Measurements from ENCODE around the gene NNT.
"Not testable (repeated sequence)": the region's sequence is repeated elsewhere in the genome, so short reads cannot be mapped to it uniquely, and the experiment has no call there.

NNT gene

DNA sequence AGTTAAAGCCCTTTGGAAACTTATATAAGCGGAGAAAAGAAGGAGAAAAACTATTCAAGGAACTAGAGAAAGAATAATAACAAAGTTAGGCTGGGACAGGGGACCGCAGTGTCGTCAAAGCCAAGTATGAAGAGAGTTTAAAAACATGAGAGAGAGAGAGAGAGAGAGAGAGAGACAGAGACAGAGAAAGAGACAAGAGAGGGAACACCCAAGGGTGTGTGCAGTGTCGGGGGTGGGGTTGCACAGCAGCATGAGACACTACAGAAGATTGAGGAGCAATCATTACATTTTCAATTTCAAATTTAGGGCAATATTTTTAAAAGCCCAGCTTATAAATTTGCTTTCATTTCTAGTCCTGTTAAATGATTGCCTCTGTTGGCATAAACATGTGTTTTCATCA is 74.3 kb downstream of the NNT start:
- Mint-ChIP-seq H3K9me3 (no peaks in the 10 kb centered on the region), H3K4me1 (no peaks in the 10 kb centered on the region), H3K36me3 (peaks cover 17% of the 10 kb centered on the region), H3K27ac (no peak overlapping the region), H3K27me3 (no peaks in the 10 kb centered on the region), H3K4me3 (no peak overlapping the region)
- no peak for DNase-seq (ENCODE audit: low spot score in 2 of 2)
- no peak for ATAC-seq (ENCODE audit: low read depth)

DNA sequence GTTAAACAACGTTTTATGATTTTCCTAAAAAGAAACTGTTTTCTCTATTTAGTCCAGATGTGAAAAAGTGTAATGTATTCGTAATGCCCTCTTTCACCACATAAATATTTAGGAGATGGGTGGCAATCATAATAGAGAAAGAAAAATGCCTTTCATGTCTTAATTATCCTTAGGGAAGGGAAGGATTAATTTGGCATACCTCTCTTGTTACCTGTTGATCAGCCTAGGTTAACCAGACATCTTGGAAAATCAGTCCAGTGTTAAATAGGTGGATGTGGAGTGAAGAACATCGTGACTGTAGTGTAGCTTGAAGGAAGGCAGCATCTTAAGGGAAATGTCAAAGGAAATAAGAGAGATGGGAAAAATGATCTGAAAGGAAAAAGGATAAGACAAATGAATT is 76.2 kb downstream of the NNT start:
- no peaks in the 10 kb centered on the region for H3K4me1 Mint-ChIP-seq
- H3K4me3 Mint-ChIP-seq: no peak overlapping the region
- peaks cover 22% of the 10 kb centered on the region for H3K36me3 Mint-ChIP-seq
- no peak for DNase-seq (ENCODE audit: low spot score in 2 of 2)
- no peak for ATAC-seq (ENCODE audit: low read depth)
- no peaks in the 10 kb centered on the region for H3K27me3 Mint-ChIP-seq
- no peaks in the 10 kb centered on the region for H3K9me3 Mint-ChIP-seq
- no peak overlapping the region for H3K27ac Mint-ChIP-seq

DNA sequence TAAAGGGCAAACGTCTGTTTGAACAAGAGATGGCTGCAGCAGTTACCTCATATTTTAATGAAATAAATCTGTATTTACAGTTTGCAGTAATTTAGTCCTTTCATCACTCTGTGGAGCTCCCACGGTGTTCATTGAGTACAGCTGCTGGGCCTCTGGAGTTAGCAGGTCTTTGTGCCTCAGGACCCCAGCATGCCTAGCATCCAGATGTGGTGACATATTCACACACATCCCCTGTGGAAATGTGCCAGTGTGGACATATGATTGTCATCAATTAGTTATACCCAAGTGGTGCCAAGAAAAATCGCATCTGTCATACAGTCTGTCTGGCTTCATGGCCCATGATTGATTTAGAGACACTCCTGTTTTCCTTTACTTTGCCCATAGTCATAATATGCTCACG is 77.3 kb downstream of the NNT start:
- H3K4me3 Mint-ChIP-seq: no peak overlapping the region
- H3K36me3 Mint-ChIP-seq: peaks cover 25% of the 10 kb centered on the region
- H3K4me1 Mint-ChIP-seq: no peaks in the 10 kb centered on the region
- H3K27me3 Mint-ChIP-seq: no peaks in the 10 kb centered on the region
- no peak for ATAC-seq (ENCODE audit: low read depth)
- H3K27ac Mint-ChIP-seq: no peak overlapping the region
- DNase-seq (ENCODE audit: low spot score in 2 of 2): no peak
- H3K9me3 Mint-ChIP-seq: no peaks in the 10 kb centered on the region

- Mint-ChIP-seq H3K36me3 (peaks cover 31% of the 10 kb centered on the region), H3K4me1 (no peaks in the 10 kb centered on the region), H3K27ac (no peak overlapping the region), H3K4me3 (no peak overlapping the region), H3K9me3 (no peaks in the 10 kb centered on the region), H3K27me3 (no peaks in the 10 kb centered on the region)
- ATAC-seq (ENCODE audit: low read depth) (no peak), DNase-seq (ENCODE audit: low spot score in 2 of 2) (no peak)
Observed at GRCh38 chr5:43683884-43684471, 81.0 kb downstream of the NNT start.

- H3K9me3 Mint-ChIP-seq: no peaks in the 10 kb centered on the region
- no peaks in the 10 kb centered on the region for H3K4me1 Mint-ChIP-seq
- H3K36me3 Mint-ChIP-seq: peaks cover 37% of the 10 kb centered on the region
- H3K27me3 Mint-ChIP-seq: no peaks in the 10 kb centered on the region
- ATAC-seq (ENCODE audit: low read depth): no peak
- H3K27ac Mint-ChIP-seq: no peak overlapping the region
- no peak overlapping the region for H3K4me3 Mint-ChIP-seq
- no peak for DNase-seq (ENCODE audit: low spot score in 2 of 2)
Observed at GRCh38 chr5:43685252-43685950, 82.4 kb downstream of the NNT start.

- no peak for ATAC-seq (ENCODE audit: low read depth)
- Mint-ChIP-seq H3K9me3 (no peaks in the 10 kb centered on the region), H3K36me3 (peaks cover 36% of the 10 kb centered on the region), H3K27me3 (no peaks in the 10 kb centered on the region), H3K4me1 (no peaks in the 10 kb centered on the region), H3K4me3 (no peak overlapping the region), H3K27ac (no peak overlapping the region)
- no peak for DNase-seq (ENCODE audit: low spot score in 2 of 2)
Observed at GRCh38 chr5:43687275-43687674, 84.3 kb downstream of the NNT start.

DNA sequence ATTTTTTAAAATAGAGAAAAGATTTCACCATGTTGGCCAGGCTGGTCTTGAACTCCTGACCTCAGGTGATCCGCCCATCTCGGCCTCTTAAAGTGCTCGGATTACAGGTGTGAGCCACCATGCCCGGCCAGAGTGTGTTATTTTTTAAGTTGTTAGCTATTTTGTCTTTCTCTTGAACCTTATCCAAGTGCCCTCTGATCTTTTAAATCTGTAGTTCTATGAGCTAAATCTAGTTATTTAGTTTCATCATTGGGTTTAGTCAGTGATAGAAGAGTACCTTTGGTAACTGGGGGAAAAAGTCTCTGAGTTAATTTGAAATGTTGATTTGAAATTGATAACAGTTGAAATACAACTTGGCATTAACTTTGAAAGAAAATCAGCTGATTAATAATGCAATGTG is 88.3 kb downstream of the NNT start:
- peaks cover 17% of the 10 kb centered on the region for H3K9me3 Mint-ChIP-seq
- no peak for DNase-seq (ENCODE audit: low spot score in 2 of 2)
- H3K36me3 Mint-ChIP-seq: peaks cover 55% of the 10 kb centered on the region
- no peaks in the 10 kb centered on the region for H3K27me3 Mint-ChIP-seq
- no peak overlapping the region for H3K27ac Mint-ChIP-seq
- H3K4me3 Mint-ChIP-seq: no peak overlapping the region
- no peak for ATAC-seq (ENCODE audit: low read depth)
- peaks cover 2% of the 10 kb centered on the region for H3K4me1 Mint-ChIP-seq

DNA sequence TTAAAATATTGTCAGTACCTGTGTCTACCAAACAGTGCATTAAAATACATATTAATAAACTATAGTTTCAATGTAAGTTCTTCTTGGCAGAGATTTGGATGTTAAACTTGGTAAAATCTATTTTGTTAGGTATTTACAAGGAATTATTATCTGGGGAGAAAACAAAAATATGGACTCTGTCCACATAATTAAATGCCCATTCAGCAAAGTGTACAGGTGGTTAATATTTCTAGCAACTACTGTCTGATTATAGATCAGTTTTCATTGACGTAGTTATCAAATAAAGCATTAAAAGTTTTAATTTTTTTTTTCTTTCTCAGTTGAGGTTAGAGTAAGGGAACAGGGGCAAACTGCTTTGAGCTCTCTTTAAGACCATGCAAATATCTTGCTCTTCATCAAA is 88.9 kb downstream of the NNT start:
- Mint-ChIP-seq H3K27ac (no peak overlapping the region), H3K4me1 (peaks cover 2% of the 10 kb centered on the region), H3K36me3 (peaks cover 55% of the 10 kb centered on the region), H3K4me3 (no peak overlapping the region), H3K9me3 (peaks cover 17% of the 10 kb centered on the region), H3K27me3 (no peaks in the 10 kb centered on the region)
- DNase-seq (ENCODE audit: low spot score in 2 of 2) (no peak), ATAC-seq (ENCODE audit: low read depth) (no peak)

DNA sequence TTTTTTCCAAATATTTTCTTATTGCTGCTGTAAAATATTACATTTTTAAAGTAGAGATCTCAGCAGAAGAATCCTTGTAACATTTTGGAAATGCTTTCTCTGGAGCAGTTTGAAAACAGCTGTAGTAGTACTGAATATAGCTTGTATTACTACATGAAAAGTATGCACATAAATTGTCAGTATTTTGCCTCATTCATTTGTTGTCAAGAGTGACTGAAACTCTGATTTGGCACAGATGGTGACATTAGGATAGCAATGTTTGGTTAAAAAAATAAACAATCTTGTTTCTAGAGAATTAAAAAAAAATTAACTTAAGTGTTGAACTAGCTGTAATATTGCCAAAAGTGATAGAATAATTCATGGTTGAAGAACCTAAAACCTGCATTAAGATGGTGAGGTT is 90.4 kb downstream of the NNT start:
- DNase-seq (ENCODE audit: low spot score in 2 of 2): no peak
- Mint-ChIP-seq H3K4me3 (no peak overlapping the region), H3K36me3 (peaks cover 60% of the 10 kb centered on the region), H3K27me3 (no peaks in the 10 kb centered on the region), H3K9me3 (peaks cover 17% of the 10 kb centered on the region), H3K27ac (no peak overlapping the region), H3K4me1 (peaks cover 2% of the 10 kb centered on the region)
- ATAC-seq (ENCODE audit: low read depth): no peak

DNA sequence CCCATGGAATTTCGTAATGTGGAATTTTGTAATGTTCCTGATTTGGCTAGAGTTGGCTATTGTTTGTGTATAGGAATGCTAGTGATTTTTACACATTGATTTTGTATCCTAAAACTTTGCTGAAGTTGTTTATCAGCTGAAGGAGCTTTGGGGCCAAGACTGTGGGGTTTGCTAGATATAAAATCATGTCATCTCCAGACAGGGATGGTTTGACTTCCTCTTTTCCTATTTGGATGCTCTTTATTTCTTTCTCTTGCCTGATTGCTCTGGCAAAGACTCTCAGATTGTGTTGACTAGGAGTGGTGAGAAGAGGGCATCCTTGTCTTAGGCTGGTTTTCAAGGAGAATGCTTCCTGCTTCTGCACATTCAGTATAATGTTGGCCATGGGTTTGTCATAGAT is 91.0 kb downstream of the NNT start:
- H3K36me3 Mint-ChIP-seq: peaks cover 59% of the 10 kb centered on the region
- H3K4me1 Mint-ChIP-seq: peaks cover 2% of the 10 kb centered on the region
- no peak overlapping the region for H3K4me3 Mint-ChIP-seq
- no peak overlapping the region for H3K27ac Mint-ChIP-seq
- peaks cover 17% of the 10 kb centered on the region for H3K9me3 Mint-ChIP-seq
- no peaks in the 10 kb centered on the region for H3K27me3 Mint-ChIP-seq
- ATAC-seq (ENCODE audit: low read depth) (no peak), DNase-seq (ENCODE audit: low spot score in 2 of 2) (no peak)

GRCh38 chr5:43696444-43696843 is 93.5 kb downstream of the NNT start:
- H3K27me3 Mint-ChIP-seq; H3K4me3 Mint-ChIP-seq; H3K27ac Mint-ChIP-seq; ATAC-seq (ENCODE audit: low read depth); DNase-seq (ENCODE audit: low spot score in 2 of 2); H3K4me1 Mint-ChIP-seq: not testable (repeated sequence)
- Mint-ChIP-seq H3K36me3 (peaks cover 57% of the 10 kb centered on the region), H3K9me3 (peaks cover 17% of the 10 kb centered on the region)

GRCh38 chr5:43699910-43700309 is 96.9 kb downstream of the NNT start:
- Mint-ChIP-seq H3K27me3 (no peaks in the 10 kb centered on the region), H3K36me3 (peaks cover 56% of the 10 kb centered on the region), H3K27ac (no peak overlapping the region), H3K9me3 (peaks cover 8% of the 10 kb centered on the region), H3K4me3 (no peak overlapping the region), H3K4me1 (no peaks in the 10 kb centered on the region)
- DNase-seq (ENCODE audit: low spot score in 2 of 2) (no peak), ATAC-seq (ENCODE audit: low read depth) (no peak)

DNA sequence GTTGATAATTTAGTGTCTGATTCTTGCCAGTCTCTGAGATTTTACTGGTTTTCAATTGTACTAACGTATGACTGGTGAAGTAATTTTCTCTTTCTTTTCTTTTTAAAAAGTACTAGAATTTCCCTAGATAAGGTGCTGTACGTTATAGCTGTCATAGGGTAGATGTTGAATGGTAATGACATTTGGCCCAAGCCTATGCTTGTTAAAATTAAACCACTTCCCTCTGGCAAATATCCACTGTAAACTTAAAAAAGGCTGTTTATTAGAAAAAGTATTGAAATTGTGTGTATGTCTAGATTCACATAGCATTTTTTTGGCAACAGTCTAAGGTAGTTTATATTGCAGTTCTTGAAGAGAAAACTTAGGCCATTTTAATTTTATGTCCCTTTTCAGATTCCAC is 97.6 kb downstream of the NNT start:
- Mint-ChIP-seq H3K36me3 (peaks cover 55% of the 10 kb centered on the region), H3K4me1 (no peaks in the 10 kb centered on the region)
- ATAC-seq (ENCODE audit: low read depth): no peak

DNA sequence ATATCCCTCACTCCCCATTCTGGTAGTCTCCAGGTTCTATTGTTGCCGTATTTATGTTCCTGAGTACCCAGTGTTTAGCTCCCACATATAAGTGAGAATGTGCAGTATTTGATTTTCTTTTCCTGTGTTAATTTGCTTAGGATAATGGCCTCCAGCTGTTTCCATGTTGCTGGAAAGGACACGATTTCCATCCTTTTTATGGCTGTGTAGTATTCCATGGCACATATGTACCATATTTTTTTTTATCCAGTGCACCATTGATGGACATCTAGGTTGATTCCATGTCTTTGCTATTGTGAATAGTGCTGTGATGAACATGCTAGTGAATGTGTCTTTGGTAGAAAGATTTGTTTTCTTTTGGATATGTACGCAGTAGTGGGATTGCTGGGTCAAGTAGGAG is 98.2 kb downstream of the NNT start:
- H3K27me3 Mint-ChIP-seq: no peaks in the 10 kb centered on the region
- ATAC-seq (ENCODE audit: low read depth) (no peak), DNase-seq (ENCODE audit: low spot score in 2 of 2) (no peak)
- H3K4me1 Mint-ChIP-seq: no peaks in the 10 kb centered on the region
- no peak overlapping the region for H3K4me3 Mint-ChIP-seq
- H3K27ac Mint-ChIP-seq: no peak overlapping the region
- peaks cover 51% of the 10 kb centered on the region for H3K36me3 Mint-ChIP-seq
- H3K9me3 Mint-ChIP-seq: no peaks in the 10 kb centered on the region

More for the DNA sequence above, 97.6 kb downstream of the NNT start:
- Mint-ChIP-seq H3K27ac (no peak overlapping the region), H3K27me3 (no peaks in the 10 kb centered on the region), H3K9me3 (peaks cover 3% of the 10 kb centered on the region), H3K4me3 (no peak overlapping the region)
- DNase-seq (ENCODE audit: low spot score in 2 of 2): no peak

GRCh38 chr5:43702293-43702692 is 99.3 kb downstream of the NNT start:
- Mint-ChIP-seq H3K36me3 (peaks cover 50% of the 10 kb centered on the region), H3K27me3 (no peaks in the 10 kb centered on the region), H3K27ac (no peak overlapping the region), H3K4me3 (no peak overlapping the region), H3K4me1 (no peaks in the 10 kb centered on the region), H3K9me3 (no peaks in the 10 kb centered on the region)
- ATAC-seq (ENCODE audit: low read depth): no peak
- no peak for DNase-seq (ENCODE audit: low spot score in 2 of 2)
